HL-60 (cell line): ENCODE measurements around the gene FRRS1.

Experiments used
- CTCF ChIP-seq: IDR thresholded peaks from one replicate; pipeline ENCODE4 v1.5.1; 2011; ENCODE audit warnings: low read length, control low read depth, inconsistent platforms; ENCODE audit not compliant: insufficient read depth
- GABPA ChIP-seq: IDR thresholded peaks from 2 replicates; pipeline ENCODE4 v1.6.1; 2012; ENCODE audit warnings: low read depth
- POLR2AphosphoS5 ChIP-seq: IDR thresholded peaks from 2 replicates; pipeline ENCODE4 v1.6.1; 2012; ENCODE audit warnings: low read depth
- TF ChIP-seq, protein P1 (sequence below): IDR thresholded peaks from 2 replicates; pipeline ENCODE4 v1.6.1; 2012; ENCODE audit warnings: low read depth; ENCODE audit not compliant: insufficient replicate concordance

DNA sequence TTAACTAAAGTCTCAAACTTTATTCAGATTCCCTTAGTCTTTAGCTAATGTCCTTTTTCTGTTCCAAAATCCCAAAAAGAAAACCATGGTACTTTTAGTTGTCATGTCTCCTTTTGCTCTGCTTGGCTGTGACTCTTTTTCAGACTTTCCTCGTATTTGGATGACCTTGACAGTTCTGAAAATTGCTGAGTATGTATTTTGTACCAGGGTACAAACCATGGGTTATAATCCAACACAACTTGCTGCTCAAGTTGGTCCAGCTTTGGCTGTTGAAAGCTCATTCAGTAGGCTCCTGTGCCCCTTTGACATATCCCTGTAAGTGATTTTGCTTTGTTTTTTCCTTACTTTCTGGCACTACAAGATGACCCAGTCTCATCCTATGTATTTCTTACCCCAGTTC is 68.9 kb downstream of the FRRS1 start:
- TF ChIP-seq CTCF (no peak), GABPA (no peak), POLR2AphosphoS5 (no peak)
- TF ChIP-seq, protein P1, sequence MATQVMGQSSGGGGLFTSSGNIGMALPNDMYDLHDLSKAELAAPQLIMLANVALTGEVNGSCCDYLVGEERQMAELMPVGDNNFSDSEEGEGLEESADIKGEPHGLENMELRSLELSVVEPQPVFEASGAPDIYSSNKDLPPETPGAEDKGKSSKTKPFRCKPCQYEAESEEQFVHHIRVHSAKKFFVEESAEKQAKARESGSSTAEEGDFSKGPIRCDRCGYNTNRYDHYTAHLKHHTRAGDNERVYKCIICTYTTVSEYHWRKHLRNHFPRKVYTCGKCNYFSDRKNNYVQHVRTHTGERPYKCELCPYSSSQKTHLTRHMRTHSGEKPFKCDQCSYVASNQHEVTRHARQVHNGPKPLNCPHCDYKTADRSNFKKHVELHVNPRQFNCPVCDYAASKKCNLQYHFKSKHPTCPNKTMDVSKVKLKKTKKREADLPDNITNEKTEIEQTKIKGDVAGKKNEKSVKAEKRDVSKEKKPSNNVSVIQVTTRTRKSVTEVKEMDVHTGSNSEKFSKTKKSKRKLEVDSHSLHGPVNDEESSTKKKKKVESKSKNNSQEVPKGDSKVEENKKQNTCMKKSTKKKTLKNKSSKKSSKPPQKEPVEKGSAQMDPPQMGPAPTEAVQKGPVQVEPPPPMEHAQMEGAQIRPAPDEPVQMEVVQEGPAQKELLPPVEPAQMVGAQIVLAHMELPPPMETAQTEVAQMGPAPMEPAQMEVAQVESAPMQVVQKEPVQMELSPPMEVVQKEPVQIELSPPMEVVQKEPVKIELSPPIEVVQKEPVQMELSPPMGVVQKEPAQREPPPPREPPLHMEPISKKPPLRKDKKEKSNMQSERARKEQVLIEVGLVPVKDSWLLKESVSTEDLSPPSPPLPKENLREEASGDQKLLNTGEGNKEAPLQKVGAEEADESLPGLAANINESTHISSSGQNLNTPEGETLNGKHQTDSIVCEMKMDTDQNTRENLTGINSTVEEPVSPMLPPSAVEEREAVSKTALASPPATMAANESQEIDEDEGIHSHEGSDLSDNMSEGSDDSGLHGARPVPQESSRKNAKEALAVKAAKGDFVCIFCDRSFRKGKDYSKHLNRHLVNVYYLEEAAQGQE, result no peak
